ENCODE measurements around the gene KLHL2.
"Not testable (repeated sequence)": the region's sequence is repeated elsewhere in the genome, so short reads cannot be mapped to it uniquely, and the experiment has no call there.

The KLHL2 gene

DNA sequence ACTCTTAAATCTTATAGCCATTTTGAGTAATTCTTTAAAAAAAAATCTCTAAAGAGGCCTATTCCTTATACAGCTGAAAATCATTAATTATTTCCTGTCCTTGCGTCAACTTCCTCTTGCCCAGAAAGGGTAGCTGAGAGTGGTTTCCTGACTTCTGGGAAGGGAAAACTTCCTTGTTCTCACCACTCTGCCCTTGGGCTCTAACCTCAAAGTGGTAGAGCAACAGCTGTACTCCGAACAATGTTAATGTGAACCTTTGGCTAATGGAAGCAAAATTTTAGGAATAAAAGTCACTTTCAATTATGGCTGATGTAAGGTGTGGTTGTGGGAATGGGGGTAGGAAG, 15.3 kb downstream of the KLHL2 start:
- in situ Hi-C loops (cut with HindIII; ENCODE audit: low sequenced_read_pairs) = no loop called here
- DNase-seq (ENCODE audit: low read depth, low spot score) = peak; percentile 62
- TF ChIP-seq, protein P1, sequence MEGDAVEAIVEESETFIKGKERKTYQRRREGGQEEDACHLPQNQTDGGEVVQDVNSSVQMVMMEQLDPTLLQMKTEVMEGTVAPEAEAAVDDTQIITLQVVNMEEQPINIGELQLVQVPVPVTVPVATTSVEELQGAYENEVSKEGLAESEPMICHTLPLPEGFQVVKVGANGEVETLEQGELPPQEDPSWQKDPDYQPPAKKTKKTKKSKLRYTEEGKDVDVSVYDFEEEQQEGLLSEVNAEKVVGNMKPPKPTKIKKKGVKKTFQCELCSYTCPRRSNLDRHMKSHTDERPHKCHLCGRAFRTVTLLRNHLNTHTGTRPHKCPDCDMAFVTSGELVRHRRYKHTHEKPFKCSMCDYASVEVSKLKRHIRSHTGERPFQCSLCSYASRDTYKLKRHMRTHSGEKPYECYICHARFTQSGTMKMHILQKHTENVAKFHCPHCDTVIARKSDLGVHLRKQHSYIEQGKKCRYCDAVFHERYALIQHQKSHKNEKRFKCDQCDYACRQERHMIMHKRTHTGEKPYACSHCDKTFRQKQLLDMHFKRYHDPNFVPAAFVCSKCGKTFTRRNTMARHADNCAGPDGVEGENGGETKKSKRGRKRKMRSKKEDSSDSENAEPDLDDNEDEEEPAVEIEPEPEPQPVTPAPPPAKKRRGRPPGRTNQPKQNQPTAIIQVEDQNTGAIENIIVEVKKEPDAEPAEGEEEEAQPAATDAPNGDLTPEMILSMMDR (IDR thresholded peaks at IDR 0.05; ENCODE audit: low read depth, low read length) = no peak
- no peak overlapping the region for H3K4me3 ChIP-seq (ENCODE audit: low read depth, low read length)

DNA sequence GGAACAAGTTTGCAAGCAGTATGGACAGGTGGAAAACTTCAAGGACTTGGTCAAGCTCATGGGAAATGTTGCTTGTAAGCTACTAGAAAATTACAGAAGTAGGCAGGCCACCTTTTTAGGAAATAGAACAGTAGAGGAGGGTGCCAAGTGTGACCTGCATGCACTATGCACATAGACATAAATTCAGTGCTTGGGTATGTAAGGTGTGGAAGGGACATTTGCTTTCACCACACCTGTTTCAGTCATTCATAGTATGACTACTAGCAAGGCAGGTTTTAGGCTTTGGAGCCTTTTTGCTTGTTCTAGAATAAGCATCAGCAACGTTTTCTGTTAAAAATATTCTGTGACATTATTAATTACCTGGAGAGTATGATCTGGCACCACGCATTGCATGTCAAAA, 20.0 kb downstream of the KLHL2 start:
- H3K4me3 ChIP-seq (ENCODE audit: low read depth, low read length); DNase-seq (ENCODE audit: low read depth, low spot score); in situ Hi-C loops (cut with HindIII; ENCODE audit: low sequenced_read_pairs): not testable (repeated sequence)

DNA sequence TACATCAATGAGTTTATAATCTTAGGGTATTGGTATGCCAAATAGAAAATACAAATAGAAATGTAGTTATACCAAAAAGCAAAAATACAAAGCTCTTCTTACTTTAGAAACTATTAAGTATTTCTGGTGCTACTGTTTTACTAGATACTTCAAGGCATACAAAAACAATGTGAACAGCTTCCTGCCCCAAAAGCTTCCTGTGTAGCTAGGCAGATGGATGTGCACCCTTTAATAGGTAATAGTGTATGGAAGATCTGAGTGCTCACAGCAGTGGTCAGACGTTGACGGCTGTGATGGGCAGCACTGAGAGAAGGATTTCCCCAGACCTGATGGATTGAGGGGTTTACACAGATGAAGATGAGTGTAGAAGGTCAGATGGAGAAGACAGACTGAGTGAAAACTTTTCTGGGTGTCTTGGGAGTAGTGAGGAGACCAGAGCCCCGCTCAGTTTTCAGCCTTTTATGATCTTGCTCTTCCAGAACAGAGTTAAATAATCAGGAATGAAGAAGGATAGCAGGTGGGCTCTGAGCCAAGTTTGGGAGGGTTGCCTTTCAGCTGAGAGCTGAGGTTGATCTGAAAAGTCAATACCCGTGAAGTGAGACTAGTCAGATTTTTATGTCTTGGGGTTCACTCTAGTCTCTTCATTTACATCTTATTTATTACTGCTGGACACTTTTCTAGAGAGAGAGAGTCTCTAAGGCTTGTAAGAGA, 22.3 kb downstream of the KLHL2 start:
- in situ Hi-C loops (cut with HindIII; ENCODE audit: low sequenced_read_pairs); DNase-seq (ENCODE audit: low read depth, low spot score); H3K4me3 ChIP-seq (ENCODE audit: low read depth, low read length): not testable (repeated sequence)

DNA sequence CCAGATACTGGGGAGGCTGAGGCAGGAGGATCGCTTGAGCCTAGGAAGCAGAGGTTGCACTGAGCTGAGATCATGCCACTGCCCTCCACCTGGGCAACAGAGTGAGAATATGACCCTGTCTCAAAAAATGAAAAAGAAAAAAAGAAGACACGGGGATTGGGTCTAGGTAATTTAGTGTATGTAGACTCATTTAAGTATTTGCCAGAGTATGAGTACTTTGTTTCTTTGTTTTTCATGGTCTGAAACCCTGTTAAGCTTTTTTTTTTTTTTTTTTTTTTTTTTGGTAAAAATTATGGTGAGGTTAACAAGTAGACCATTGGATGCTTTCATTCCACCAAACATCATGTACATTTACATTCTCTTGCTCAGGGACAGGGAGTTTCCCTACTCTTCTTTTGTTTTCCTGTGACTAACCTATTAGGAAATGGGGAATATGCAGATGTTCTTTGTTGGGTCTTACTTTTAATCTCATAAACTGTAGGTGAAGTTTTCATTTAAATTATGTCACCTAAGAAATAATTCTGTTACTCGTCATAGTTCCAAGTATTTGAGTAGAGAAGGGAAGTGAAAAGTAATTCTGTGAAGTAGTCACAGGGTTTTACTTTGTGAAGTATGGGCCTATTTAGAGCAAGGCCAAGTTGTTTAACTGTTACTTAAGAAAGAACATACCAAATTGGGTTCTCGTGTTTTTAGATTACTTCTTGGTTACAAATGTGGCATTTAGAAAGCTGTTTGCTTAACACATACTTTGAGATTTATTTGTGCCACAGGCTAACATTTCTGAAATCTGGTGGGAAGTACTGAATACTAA, 25.5 kb downstream of the KLHL2 start:
- H3K4me3 ChIP-seq (ENCODE audit: low read depth, low read length); DNase-seq (ENCODE audit: low read depth, low spot score); in situ Hi-C loops (cut with HindIII; ENCODE audit: low sequenced_read_pairs): not testable (repeated sequence)

- no peak overlapping the region for H3K4me3 ChIP-seq (ENCODE audit: low read depth, low read length)
- in situ Hi-C loops (cut with HindIII; ENCODE audit: low sequenced_read_pairs) = no loop called here
- no peak for DNase-seq (ENCODE audit: low read depth, low spot score)
- TF ChIP-seq, protein P1 (IDR thresholded peaks at IDR 0.05; ENCODE audit: low read depth, low read length) = no peak
Measured at GRCh38 chr4:165234766-165235165, 27.4 kb downstream of the KLHL2 start.

GRCh38 chr4:165236852-165237251, 29.5 kb downstream of the KLHL2 start:
- in situ Hi-C loops (cut with HindIII; ENCODE audit: low sequenced_read_pairs); H3K4me3 ChIP-seq (ENCODE audit: low read depth, low read length); DNase-seq (ENCODE audit: low read depth, low spot score): not testable (repeated sequence)

- DNase-seq (ENCODE audit: low read depth, low spot score); in situ Hi-C loops (cut with HindIII; ENCODE audit: low sequenced_read_pairs): not testable (repeated sequence)
Measured at GRCh38 chr4:165238041-165238640, 30.8 kb downstream of the KLHL2 start.

DNA sequence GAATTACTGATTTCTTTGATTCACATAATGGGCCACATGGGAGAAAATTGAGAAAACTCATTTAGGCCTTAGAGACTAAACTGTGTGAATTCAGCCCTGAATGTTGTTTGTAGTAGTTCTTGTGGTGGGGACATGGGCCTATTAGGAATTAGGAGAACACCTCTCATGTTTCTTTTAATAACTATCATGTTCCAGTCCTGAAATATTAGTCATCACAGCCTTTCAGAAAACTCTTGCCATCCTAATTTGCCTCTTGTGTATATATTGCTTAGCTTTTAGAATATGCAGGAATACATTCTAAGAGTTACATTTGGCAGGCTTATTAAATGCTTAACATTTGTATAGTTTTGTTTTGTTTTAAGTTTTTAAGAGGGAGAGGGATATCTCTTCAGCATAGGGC, 33.4 kb downstream of the KLHL2 start:
- DNase-seq (ENCODE audit: low read depth, low spot score); in situ Hi-C loops (cut with HindIII; ENCODE audit: low sequenced_read_pairs): not testable (repeated sequence)

More at GRCh38 chr4:165238041-165238640, 30.8 kb downstream of the KLHL2 start:
- H3K4me3 ChIP-seq (ENCODE audit: low read depth, low read length) = not testable (repeated sequence)

GRCh38 chr4:165244148-165244547, 36.8 kb downstream of the KLHL2 start:
- DNase-seq (ENCODE audit: low read depth, low spot score); in situ Hi-C loops (cut with HindIII; ENCODE audit: low sequenced_read_pairs); H3K4me3 ChIP-seq (ENCODE audit: low read depth, low read length): not testable (repeated sequence)

More for the DNA sequence above, 33.4 kb downstream of the KLHL2 start:
- not testable (repeated sequence) for H3K4me3 ChIP-seq (ENCODE audit: low read depth, low read length)

GRCh38 chr4:165244587-165245186, 37.3 kb downstream of the KLHL2 start:
- H3K4me3 ChIP-seq (ENCODE audit: low read depth, low read length); in situ Hi-C loops (cut with HindIII; ENCODE audit: low sequenced_read_pairs); DNase-seq (ENCODE audit: low read depth, low spot score): not testable (repeated sequence)

All from astrocyte of the spinal cord (primary cell).